HepG2 (cell line): ENCODE results near the gene FSD2. TPM values are rescaled to one million over a fixed set of nuclear protein-coding genes. Genes with fewer than 3 reads are reported as not detected.

Experiments used
- FOXA3 ChIP-seq: IDR thresholded peaks from 2 replicates; pipeline ENCODE4 v1.6.1; 2016; ENCODE audit warnings: missing genetic modification reagents, missing compliant biosample characterization
- FOXC1 ChIP-seq: sonication (generic); formaldehyde crosslinking; IDR thresholded peaks from 2 replicates; pipeline ENCODE4 v1.8.0; 2022; ENCODE audit warnings: mild to moderate bottlenecking, missing genetic modification reagents, borderline replicate concordance
- GABPB1 ChIP-seq: IDR thresholded peaks from 2 replicates; pipeline ENCODE4 v1.6.1; 2016; ENCODE audit warnings: mild to moderate bottlenecking, missing genetic modification reagents, moderate library complexity, missing compliant biosample characterization
- HOXA3 ChIP-seq: sonication (generic); formaldehyde crosslinking; IDR thresholded peaks from 2 replicates; pipeline ENCODE4 v1.5.0; 2020; ENCODE audit warnings: missing genetic modification reagents
- MTA3 ChIP-seq: sonication (generic); formaldehyde crosslinking; IDR thresholded peaks from 2 replicates; pipeline ENCODE4 v1.4.0; 2020; ENCODE audit warnings: missing genetic modification reagents
- U2AF1 ChIP-seq: fragments of 200-400 bp; formaldehyde crosslinking; optimal IDR thresholded peaks from 2 replicates; pipeline ENCODE3; 2017; ENCODE audit warnings: mild to moderate bottlenecking, low read depth, low read length
- XRCC5 ChIP-seq: fragments of 200-400 bp; formaldehyde crosslinking; optimal IDR thresholded peaks from 2 replicates; pipeline ENCODE3; 2017; ENCODE audit warnings: mild to moderate bottlenecking, low read length
- ZNF232 ChIP-seq: sonication (generic); formaldehyde crosslinking; IDR thresholded peaks from 2 replicates; pipeline ENCODE4 v1.4.0; 2020; ENCODE audit warnings: missing genetic modification reagents, borderline replicate concordance
- ZNF296 ChIP-seq: sonication (generic); formaldehyde crosslinking; conservative IDR thresholded peaks from 2 replicates; pipeline ENCODE4 v1.5.0; 2020; ENCODE audit warnings: mild to moderate bottlenecking, missing genetic modification reagents
- ZNF326 ChIP-seq: sonication (generic); formaldehyde crosslinking; IDR thresholded peaks from 2 replicates; pipeline ENCODE4 v1.4.0; 2020; ENCODE audit warnings: missing genetic modification reagents, borderline replicate concordance
- ZNF343 ChIP-seq: sonication (generic); formaldehyde crosslinking; IDR thresholded peaks from 2 replicates; pipeline ENCODE4 v1.4.0; 2020; ENCODE audit warnings: mild to moderate bottlenecking, missing genetic modification reagents
- polyA plus RNA-seq, 8 experiments: library from polyadenylated mRNA; depleted of rRNA in 3 of 8; stranded (reverse) in 7 of 8; unstranded in 1 of 8; fragments of >200 nt; fragmentation: Illumina TruSeq in 4 of 8; extraction: Trizol in 4 of 8; gene quantifications; 2 replicates each; pipeline versions ENCODE4 v1.2.1 to v1.2.3, GENCODE V29; 2011 to 2016; ENCODE audit warnings: low read depth in 4 of 8, missing spikeins in 1 of 8, mixed read lengths in 1 of 8; ENCODE audit not compliant: insufficient read depth in 1 of 8
- total RNA-seq, 5 experiments: library from RNA; depleted of rRNA; stranded (reverse); fragments of >200 nt; fragmentation: Illumina TruSeq; extraction: Trizol; gene quantifications; 2 replicates each; pipeline ENCODE4 v1.2.3, GENCODE V29; 2016; ENCODE audit warnings: low read depth in 1 of 5
- TF ChIP-seq, protein P1 (sequence below): sonication (generic); formaldehyde crosslinking; IDR thresholded peaks from 2 replicates; pipeline ENCODE4 v1.4.0; 2020; ENCODE audit warnings: missing genetic modification reagents
- TF ChIP-seq, protein P2 (sequence below): sonication (generic); formaldehyde crosslinking; IDR thresholded peaks from 2 replicates; pipeline ENCODE4 v1.5.0; 2020; ENCODE audit warnings: missing genetic modification reagents
- TF ChIP-seq, protein P3 (sequence below): IDR thresholded peaks from 2 replicates; pipeline ENCODE4 v1.6.1; 2018; ENCODE audit warnings: missing genetic modification reagents, mild to moderate bottlenecking, missing compliant biosample characterization
- TF ChIP-seq, protein P4 (sequence below): sonication (generic); formaldehyde crosslinking; conservative IDR thresholded peaks from 2 replicates; pipeline ENCODE4 v1.8.0; 2022; ENCODE audit warnings: low read depth, missing genetic modification reagents
- TF ChIP-seq, protein P5 (sequence below): sonication (generic); formaldehyde crosslinking; IDR thresholded peaks from 2 replicates; pipeline ENCODE4 v1.5.0; 2020; ENCODE audit warnings: mild to moderate bottlenecking, missing genetic modification reagents, borderline replicate concordance
- TF ChIP-seq, protein P6 (sequence below): sonication (generic); formaldehyde crosslinking; IDR thresholded peaks from 2 replicates; pipeline ENCODE4 v1.5.1; 2020; ENCODE audit warnings: mild to moderate bottlenecking, missing genetic modification reagents, borderline replicate concordance

Gene FSD2
- total and polyA plus RNA-seq, 2 of the 13 experiments (the other 11 are each of a cell fraction or from before 2014, with no cell fraction given), result not detected

DNA sequence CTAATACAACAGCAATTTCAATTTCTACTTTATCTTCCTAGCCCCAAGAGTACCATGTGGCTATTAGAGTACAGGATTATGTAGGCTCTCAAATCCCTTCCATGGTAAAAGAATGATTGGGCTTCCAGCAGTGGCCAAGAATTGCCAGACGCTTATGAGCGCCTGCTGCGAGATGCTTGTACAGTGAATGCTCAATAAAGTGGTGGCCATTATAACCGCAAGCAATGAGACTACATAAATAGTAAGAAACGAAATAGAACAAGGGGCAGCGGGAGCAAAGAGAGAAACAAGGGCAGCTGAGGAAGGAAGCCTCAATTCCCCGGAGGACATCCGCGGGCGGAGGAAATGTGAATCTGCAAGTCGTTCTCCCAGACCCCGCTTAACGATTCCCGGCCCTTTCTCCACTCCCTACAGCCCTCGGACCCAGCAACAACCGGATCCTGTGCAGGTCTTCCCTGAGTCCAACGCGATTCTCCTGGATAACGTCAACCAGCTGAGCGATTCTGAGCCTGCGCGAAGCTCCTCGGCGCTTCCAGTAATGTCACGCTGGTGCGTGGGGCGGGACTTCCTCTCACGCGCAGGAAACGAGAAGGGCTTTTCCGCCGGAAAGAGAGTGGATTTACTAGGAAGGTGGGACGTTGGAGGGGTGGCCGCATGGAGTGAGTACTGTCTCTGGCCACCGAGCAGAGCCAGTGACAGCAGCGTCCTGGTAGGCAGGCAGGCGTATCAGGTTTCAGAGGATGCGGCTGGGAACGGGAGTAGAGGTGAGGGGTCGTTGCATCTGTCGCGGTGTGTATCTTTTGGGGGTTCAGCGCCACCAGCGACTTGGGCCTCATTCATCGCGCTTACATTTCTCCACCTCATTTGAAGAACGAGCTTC is 55.7 kb downstream of the FSD2 start (continued):
- TF ChIP-seq ZNF232 (CRISPR knock-in tag) (peak; percentile 73; the same call in 1 of the 2 replicates), XRCC5 (peak; percentile 70), ZNF326 (CRISPR knock-in tag) (no peak), GABPB1 (CRISPR knock-in tag) (peak; percentile 98), FOXC1 (CRISPR knock-in tag) (peak; percentile 82), HOXA3 (CRISPR knock-in tag) (peak; percentile 91), ZNF343 (no peak), ZNF296 (CRISPR knock-in tag) (0 out of 2 replicates have a peak, but pooled peaks have one; percentile 40), MTA3 (CRISPR knock-in tag) (no peak), U2AF1 (no peak), FOXA3 (CRISPR knock-in tag) (no peak)
- TF ChIP-seq, protein P1, sequence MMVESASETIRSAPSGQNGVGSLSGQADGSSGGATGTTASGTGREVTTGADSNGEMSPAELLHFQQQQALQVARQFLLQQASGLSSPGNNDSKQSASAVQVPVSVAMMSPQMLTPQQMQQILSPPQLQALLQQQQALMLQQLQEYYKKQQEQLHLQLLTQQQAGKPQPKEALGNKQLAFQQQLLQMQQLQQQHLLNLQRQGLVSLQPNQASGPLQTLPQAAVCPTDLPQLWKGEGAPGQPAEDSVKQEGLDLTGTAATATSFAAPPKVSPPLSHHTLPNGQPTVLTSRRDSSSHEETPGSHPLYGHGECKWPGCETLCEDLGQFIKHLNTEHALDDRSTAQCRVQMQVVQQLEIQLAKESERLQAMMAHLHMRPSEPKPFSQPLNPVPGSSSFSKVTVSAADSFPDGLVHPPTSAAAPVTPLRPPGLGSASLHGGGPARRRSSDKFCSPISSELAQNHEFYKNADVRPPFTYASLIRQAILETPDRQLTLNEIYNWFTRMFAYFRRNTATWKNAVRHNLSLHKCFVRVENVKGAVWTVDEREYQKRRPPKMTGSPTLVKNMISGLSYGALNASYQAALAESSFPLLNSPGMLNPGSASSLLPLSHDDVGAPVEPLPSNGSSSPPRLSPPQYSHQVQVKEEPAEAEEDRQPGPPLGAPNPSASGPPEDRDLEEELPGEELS (CRISPR knock-in tag), result peak; percentile 57
- TF ChIP-seq, protein P2, sequence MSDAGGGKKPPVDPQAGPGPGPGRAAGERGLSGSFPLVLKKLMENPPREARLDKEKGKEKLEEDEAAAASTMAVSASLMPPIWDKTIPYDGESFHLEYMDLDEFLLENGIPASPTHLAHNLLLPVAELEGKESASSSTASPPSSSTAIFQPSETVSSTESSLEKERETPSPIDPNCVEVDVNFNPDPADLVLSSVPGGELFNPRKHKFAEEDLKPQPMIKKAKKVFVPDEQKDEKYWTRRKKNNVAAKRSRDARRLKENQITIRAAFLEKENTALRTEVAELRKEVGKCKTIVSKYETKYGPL (CRISPR knock-in tag), result 0 out of 2 replicates have a peak, but pooled peaks have one; percentile 22
- TF ChIP-seq, protein P3, sequence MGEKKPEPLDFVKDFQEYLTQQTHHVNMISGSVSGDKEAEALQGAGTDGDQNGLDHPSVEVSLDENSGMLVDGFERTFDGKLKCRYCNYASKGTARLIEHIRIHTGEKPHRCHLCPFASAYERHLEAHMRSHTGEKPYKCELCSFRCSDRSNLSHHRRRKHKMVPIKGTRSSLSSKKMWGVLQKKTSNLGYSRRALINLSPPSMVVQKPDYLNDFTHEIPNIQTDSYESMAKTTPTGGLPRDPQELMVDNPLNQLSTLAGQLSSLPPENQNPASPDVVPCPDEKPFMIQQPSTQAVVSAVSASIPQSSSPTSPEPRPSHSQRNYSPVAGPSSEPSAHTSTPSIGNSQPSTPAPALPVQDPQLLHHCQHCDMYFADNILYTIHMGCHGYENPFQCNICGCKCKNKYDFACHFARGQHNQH, result no peak
- TF ChIP-seq, protein P4, sequence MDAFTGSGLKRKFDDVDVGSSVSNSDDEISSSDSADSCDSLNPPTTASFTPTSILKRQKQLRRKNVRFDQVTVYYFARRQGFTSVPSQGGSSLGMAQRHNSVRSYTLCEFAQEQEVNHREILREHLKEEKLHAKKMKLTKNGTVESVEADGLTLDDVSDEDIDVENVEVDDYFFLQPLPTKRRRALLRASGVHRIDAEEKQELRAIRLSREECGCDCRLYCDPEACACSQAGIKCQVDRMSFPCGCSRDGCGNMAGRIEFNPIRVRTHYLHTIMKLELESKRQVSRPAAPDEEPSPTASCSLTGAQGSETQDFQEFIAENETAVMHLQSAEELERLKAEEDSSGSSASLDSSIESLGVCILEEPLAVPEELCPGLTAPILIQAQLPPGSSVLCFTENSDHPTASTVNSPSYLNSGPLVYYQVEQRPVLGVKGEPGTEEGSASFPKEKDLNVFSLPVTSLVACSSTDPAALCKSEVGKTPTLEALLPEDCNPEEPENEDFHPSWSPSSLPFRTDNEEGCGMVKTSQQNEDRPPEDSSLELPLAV (CRISPR knock-in tag), result no peak
- TF ChIP-seq, protein P5, sequence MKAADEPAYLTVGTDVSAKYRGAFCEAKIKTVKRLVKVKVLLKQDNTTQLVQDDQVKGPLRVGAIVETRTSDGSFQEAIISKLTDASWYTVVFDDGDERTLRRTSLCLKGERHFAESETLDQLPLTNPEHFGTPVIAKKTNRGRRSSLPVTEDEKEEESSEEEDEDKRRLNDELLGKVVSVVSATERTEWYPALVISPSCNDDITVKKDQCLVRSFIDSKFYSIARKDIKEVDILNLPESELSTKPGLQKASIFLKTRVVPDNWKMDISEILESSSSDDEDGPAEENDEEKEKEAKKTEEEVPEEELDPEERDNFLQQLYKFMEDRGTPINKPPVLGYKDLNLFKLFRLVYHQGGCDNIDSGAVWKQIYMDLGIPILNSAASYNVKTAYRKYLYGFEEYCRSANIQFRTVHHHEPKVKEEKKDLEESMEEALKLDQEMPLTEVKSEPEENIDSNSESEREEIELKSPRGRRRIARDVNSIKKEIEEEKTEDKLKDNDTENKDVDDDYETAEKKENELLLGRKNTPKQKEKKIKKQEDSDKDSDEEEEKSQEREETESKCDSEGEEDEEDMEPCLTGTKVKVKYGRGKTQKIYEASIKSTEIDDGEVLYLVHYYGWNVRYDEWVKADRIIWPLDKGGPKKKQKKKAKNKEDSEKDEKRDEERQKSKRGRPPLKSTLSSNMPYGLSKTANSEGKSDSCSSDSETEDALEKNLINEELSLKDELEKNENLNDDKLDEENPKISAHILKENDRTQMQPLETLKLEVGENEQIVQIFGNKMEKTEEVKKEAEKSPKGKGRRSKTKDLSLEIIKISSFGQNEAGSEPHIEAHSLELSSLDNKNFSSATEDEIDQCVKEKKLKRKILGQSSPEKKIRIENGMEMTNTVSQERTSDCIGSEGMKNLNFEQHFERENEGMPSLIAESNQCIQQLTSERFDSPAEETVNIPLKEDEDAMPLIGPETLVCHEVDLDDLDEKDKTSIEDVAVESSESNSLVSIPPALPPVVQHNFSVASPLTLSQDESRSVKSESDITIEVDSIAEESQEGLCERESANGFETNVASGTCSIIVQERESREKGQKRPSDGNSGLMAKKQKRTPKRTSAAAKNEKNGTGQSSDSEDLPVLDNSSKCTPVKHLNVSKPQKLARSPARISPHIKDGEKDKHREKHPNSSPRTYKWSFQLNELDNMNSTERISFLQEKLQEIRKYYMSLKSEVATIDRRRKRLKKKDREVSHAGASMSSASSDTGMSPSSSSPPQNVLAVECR (CRISPR knock-in tag), result peak; percentile 97
- TF ChIP-seq, protein P6, sequence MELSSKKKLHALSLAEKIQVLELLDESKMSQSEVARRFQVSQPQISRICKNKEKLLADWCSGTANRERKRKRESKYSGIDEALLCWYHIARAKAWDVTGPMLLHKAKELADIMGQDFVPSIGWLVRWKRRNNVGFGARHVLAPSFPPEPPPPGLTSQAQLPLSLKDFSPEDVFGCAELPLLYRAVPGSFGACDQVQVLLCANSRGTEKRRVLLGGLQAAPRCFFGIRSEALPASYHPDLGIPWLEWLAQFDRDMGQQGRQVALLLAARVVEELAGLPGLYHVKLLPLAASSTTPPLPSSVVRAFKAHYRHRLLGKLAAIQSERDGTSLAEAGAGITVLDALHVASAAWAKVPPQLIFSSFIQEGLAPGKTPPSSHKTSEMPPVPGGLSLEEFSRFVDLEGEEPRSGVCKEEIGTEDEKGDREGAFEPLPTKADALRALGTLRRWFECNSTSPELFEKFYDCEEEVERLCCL (CRISPR knock-in tag), result peak; percentile 86; the same call in 1 of the 2 replicates
